DMS79 (cell line): ENCODE measurements around the gene CNNM4.
"Not testable (repeated sequence)": the region's sequence is repeated elsewhere in the genome, so short reads cannot be mapped to it uniquely, and the experiment has no call there.

Experiments
- DNase-seq: peaks from one replicate; lab custom pipeline; 2025; lab: John Stamatoyannopoulos, UW

The CNNM4 gene

GRCh38 chr2:96792772-96793749 lies 32.4 kb downstream of the CNNM4 start:
- DNase-seq = no peak

GRCh38 chr2:96795076-96795475 lies 34.4 kb downstream of the CNNM4 start:
- no peak for DNase-seq

GRCh38 chr2:96796497-96796896 lies 35.8 kb downstream of the CNNM4 start:
- DNase-seq = not testable (repeated sequence)

GRCh38 chr2:96797066-96797625 lies 36.4 kb downstream of the CNNM4 start:
- DNase-seq = no peak

GRCh38 chr2:96798733-96799622 lies 38.3 kb downstream of the CNNM4 start:
- no peak for DNase-seq

GRCh38 chr2:96799623-96799935 lies 38.9 kb downstream of the CNNM4 start:
- no peak for DNase-seq

GRCh38 chr2:96800061-96801004 lies 39.6 kb downstream of the CNNM4 start:
- no peak for DNase-seq

- peak; percentile 30 for DNase-seq
Measured at GRCh38 chr2:96801005-96801785, 40.5 kb downstream of the CNNM4 start.

- no peak for DNase-seq
Measured at GRCh38 chr2:96801786-96802595, 41.3 kb downstream of the CNNM4 start.

- DNase-seq = no peak
Measured at GRCh38 chr2:96802721-96803120, 42.0 kb downstream of the CNNM4 start.

- DNase-seq = no peak
Measured at GRCh38 chr2:96804986-96805385, 44.3 kb downstream of the CNNM4 start.

- not testable (repeated sequence) for DNase-seq
Measured at GRCh38 chr2:96805946-96806345, 45.2 kb downstream of the CNNM4 start.

- no peak for DNase-seq
Measured at GRCh38 chr2:96806468-96807126, 45.9 kb downstream of the CNNM4 start.

- no peak for DNase-seq
Measured at GRCh38 chr2:96807127-96807471, 46.4 kb downstream of the CNNM4 start.

- no peak for DNase-seq
Measured at GRCh38 chr2:96808176-96808837, 47.6 kb downstream of the CNNM4 start.

- no peak for DNase-seq
Measured at GRCh38 chr2:96809216-96809882, 48.6 kb downstream of the CNNM4 start.

- no peak for DNase-seq
Measured at GRCh38 chr2:96809951-96810782, 49.5 kb downstream of the CNNM4 start.
